Kidney (tissue), 14 donors: ENCODE measurements around the gene TBC1D10B. TPM values are rescaled to one million over a fixed set of nuclear protein-coding genes. Genes with fewer than 3 reads are reported as not detected.
"Not testable (repeated sequence)": the region's sequence is repeated elsewhere in the genome, so short reads cannot be mapped to it uniquely, and the experiment has no call there.

Experiments
- DNase-seq, 5 donors: peaks; one replicate each; pipeline ENCODE4 v3.0.0-alpha.2; 2013 to 2020
- FAIRE-seq: peaks from 2 replicates; lab custom pipeline; 2012; peaks lifted over from hg19 to GRCh38; lab: Jason Lieb, UNC
- H3K27ac ChIP-seq, 2 donors: one replicate each; pipeline ENCODE4 v1.7.0; 2013; ENCODE audit warnings: low read depth in 2 of 2, low read length in 2 of 2, inconsistent platforms in 1 of 2
- H3K27me3 ChIP-seq: one replicate; pipeline ENCODE4 v1.7.1; 2013; ENCODE audit warnings: low read length, inconsistent platforms; ENCODE audit not compliant: control insufficient read depth, insufficient read depth
- H3K36me3 ChIP-seq, 3 donors: one replicate each; pipeline versions ENCODE4 v1.7.0 to v1.7.1; 2013; ENCODE audit warnings: low read length in 3 of 3, control low read depth in 1 of 3, inconsistent platforms in 1 of 3; ENCODE audit not compliant: insufficient read depth in 3 of 3, control insufficient read depth in 2 of 3
- H3K4me1 ChIP-seq, 3 donors: one replicate each; pipeline versions ENCODE4 v1.7.0 to v1.7.1; 2013; ENCODE audit warnings: low read length in 3 of 3, inconsistent platforms in 1 of 3, low read depth in 1 of 3; ENCODE audit not compliant: control insufficient read depth in 2 of 3, insufficient read depth in 2 of 3
- H3K4me3 ChIP-seq, 3 donors: one replicate each; pipeline versions ENCODE4 v1.7.0 to v1.8.1; 2013; ENCODE audit warnings: low read length in 3 of 3, control low read depth in 1 of 3, inconsistent platforms in 1 of 3
- H3K9ac ChIP-seq, 3 donors: one replicate each; pipeline versions ENCODE4 v1.7.0 to v1.7.1; 2013; ENCODE audit warnings: low read length in 3 of 3, control low read depth in 1 of 3, inconsistent platforms in 1 of 3
- H3K9me3 ChIP-seq, 3 donors: one replicate each; pipeline versions ENCODE4 v1.7.0 to v1.7.1; 2013; ENCODE audit warnings: low read length in 3 of 3, control low read depth in 1 of 3, inconsistent platforms in 1 of 3; ENCODE audit not compliant: control insufficient read depth in 2 of 3, insufficient read depth in 1 of 3
- intact Hi-C: fragments of 100-400 bp; cut with DNase I; formaldehyde crosslinking; loops from one replicate; pipeline ENCODE4 v1.11.1; 2022
- polyA plus RNA-seq: library from polyadenylated mRNA; stranded (reverse); fragments of 350-450 nt; fragmentation: Illumina TruSeq; extraction: RNeasy Lipid Tissue Mini Kit (QIAGEN cat#74804); gene quantifications from one replicate; pipeline ENCODE4 v1.2.3, GENCODE V29; 2014; ENCODE audit warnings: low read depth, low replicate concordance; ENCODE audit not compliant: insufficient read depth
- total RNA-seq: library from RNA; stranded (reverse); fragmentation: NEBNext Ultra II Directional; extraction: Animal tissue kit (Norgen Biotek cat#: 25700); gene quantifications from one replicate; pipeline ENCODE4 v1.2.1, GENCODE V29; 2021
- TF ChIP-seq, protein P1 (sequence below): IDR thresholded peaks from 3 replicates; pipeline ENCODE4 v1.5.1; 2012; ENCODE audit warnings: mild to moderate bottlenecking, moderate library complexity, borderline replicate concordance; ENCODE audit not compliant: insufficient read depth; ENCODE audit errors: extremely low read depth
- donor health status: control.
- donor health status: control.
- donor health status: control.
- donor health status: control.
- donor health status: control.
- donor health status: DM: yes; HTN: yes; CAD: no.
- donor health status: Normal renal cell carcinoma (clear cell type).

TBC1D10B gene
- total and polyA plus RNA-seq, 2 donors from 2014 or later = 30.1 to 32.7 TPM

DNA sequence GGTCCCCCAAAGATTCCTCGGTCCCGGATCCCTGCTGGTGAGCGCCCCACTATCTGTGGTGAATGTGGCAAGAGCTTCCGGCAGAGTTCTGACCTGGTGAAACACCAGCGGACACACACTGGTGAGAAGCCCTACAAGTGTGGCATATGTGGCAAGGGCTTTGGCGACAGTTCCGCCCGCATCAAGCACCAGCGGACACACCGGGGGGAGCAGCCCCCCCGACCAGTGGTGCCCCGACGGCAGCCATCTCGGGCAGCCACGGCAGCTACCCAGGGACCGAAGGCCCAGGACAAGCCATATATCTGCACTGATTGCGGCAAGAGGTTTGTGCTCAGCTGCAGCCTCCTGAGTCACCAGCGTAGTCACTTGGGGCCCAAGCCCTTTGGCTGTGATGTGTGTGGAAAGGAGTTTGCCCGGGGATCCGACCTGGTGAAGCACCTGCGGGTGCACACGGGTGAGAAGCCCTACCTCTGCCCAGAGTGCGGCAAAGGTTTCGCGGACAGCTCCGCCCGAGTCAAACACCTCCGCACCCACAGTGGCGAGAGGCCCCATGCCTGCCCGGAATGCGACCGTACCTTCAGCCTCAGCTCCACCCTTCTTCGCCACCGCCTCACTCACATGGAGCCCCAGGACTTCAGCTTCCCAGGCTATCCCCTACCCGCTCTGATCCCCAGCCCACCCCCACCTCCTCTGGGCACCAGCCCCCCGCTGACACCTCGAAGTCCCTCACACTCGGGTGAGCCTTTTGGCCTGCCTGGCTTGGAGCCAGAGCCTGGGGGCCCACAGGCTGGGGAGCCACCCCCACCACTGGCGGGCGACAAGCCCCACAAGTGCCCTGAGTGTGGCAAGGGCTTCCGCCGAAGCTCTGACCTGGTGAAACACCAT lies 27.7 kb upstream of the TBC1D10B start:
- Histone ChIP-seq H3K27ac (no peak overlapping the region), H3K9ac (no peak overlapping the region), H3K27me3 (no peaks in the 10 kb centered on the region), H3K4me3 (no peak overlapping the region), H3K4me1 (peaks cover 0 to 9% (median 6%) of the 10 kb centered on the region in 3 donors), H3K9me3 (no peaks in the 10 kb centered on the region), H3K36me3 (peaks cover 0 to 3% (median 0%) of the 10 kb centered on the region in 3 donors)
- intact Hi-C loops = no loop called here
- peak in 1 of 5 donors; percentile 54 for DNase-seq
- TF ChIP-seq, protein P1, sequence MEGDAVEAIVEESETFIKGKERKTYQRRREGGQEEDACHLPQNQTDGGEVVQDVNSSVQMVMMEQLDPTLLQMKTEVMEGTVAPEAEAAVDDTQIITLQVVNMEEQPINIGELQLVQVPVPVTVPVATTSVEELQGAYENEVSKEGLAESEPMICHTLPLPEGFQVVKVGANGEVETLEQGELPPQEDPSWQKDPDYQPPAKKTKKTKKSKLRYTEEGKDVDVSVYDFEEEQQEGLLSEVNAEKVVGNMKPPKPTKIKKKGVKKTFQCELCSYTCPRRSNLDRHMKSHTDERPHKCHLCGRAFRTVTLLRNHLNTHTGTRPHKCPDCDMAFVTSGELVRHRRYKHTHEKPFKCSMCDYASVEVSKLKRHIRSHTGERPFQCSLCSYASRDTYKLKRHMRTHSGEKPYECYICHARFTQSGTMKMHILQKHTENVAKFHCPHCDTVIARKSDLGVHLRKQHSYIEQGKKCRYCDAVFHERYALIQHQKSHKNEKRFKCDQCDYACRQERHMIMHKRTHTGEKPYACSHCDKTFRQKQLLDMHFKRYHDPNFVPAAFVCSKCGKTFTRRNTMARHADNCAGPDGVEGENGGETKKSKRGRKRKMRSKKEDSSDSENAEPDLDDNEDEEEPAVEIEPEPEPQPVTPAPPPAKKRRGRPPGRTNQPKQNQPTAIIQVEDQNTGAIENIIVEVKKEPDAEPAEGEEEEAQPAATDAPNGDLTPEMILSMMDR = no peak
- FAIRE-seq = no peak

DNA sequence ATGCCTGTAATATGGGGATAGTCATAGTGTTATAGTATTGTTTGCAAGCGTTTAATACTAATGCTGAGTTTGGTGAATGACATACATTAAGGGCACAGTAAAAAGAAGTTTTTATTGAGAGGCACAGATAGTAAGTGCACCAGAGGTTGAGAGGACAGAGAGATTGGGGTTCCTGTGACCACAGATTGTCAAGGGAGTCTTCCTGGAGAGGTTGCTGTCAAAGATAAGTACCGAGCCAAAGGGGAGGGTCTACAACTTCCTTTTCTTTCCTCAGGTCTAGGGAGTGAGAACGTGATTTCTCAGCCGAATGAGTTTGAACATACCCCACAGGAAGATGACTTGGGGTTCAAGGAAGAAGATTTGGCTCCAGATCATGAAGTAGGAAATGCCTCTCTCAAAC lies 26.8 kb upstream of the TBC1D10B start:
- Histone ChIP-seq H3K4me1 (peaks cover 0 to 9% (median 6%) of the 10 kb centered on the region in 3 donors), H3K27me3 (no peaks in the 10 kb centered on the region), H3K36me3 (peaks cover 0 to 3% (median 0%) of the 10 kb centered on the region in 3 donors), H3K27ac (no peak overlapping the region), H3K9ac (no peak overlapping the region), H3K4me3 (no peak overlapping the region), H3K9me3 (no peaks in the 10 kb centered on the region)
- TF ChIP-seq, protein P1 = no peak
- DNase-seq = no peak
- FAIRE-seq = no peak
- intact Hi-C loops = no loop called here

- DNase-seq, H3K27me3 ChIP-seq, H3K9ac ChIP-seq, H3K4me1 ChIP-seq, H3K36me3 ChIP-seq, H3K27ac ChIP-seq, FAIRE-seq, intact Hi-C loops, H3K9me3 ChIP-seq: not testable (repeated sequence)
- peak overlapping the region in 1 of 3 donors; percentile 76 for H3K4me3 ChIP-seq
Measured at GRCh38 chr16:30396627-30397026, 26.3 kb upstream of the TBC1D10B start.

GRCh38 chr16:30395992-30396585 lies 25.8 kb upstream of the TBC1D10B start:
- Histone ChIP-seq H3K36me3 (peaks cover 0 to 3% (median 0%) of the 10 kb centered on the region in 3 donors), H3K4me3 (peak overlapping the region; percentile 64 to 76 (median 68)), H3K27me3 (no peaks in the 10 kb centered on the region), H3K4me1 (peaks cover 0 to 9% (median 6%) of the 10 kb centered on the region in 3 donors), H3K9ac (peak overlapping the region; percentile 40 to 71 (median 65)), H3K27ac (peak overlapping the region in 1 of 2 donors; percentile 43), H3K9me3 (no peaks in the 10 kb centered on the region)
- DNase-seq (peak in 1 of 5 donors; percentile 20), FAIRE-seq (no peak)
- TF ChIP-seq, protein P1 = no peak
- intact Hi-C loops = no loop called here
